ENCODE data around the gene ADAMTS6.

Gene ADAMTS6

GRCh38 chr5:65271906-65272305 is 209.8 kb downstream of the ADAMTS6 start:
- Histone ChIP-seq H3K9me3 (ENCODE audit: control insufficient read depth, insufficient read depth, low read length) (no peaks in the 10 kb centered on the region), H3K36me3 (ENCODE audit: control insufficient read depth, insufficient read depth, low read length) (no peaks in the 10 kb centered on the region), H3K4me3 (ENCODE audit: low read depth, low read length) (no peak overlapping the region), H3K4me1 (ENCODE audit: control insufficient read depth, insufficient read depth, low read length) (peaks cover 2% of the 10 kb centered on the region), H3K27me3 (ENCODE audit: control insufficient read depth, insufficient read depth, low read length) (no peaks in the 10 kb centered on the region), H3K9ac (ENCODE audit: low read depth, low read length) (no peak overlapping the region)

GRCh38 chr5:65268525-65268924 is 213.2 kb downstream of the ADAMTS6 start:
- Histone ChIP-seq H3K9me3 (ENCODE audit: control insufficient read depth, insufficient read depth, low read length) (no peaks in the 10 kb centered on the region), H3K36me3 (ENCODE audit: control insufficient read depth, insufficient read depth, low read length) (no peaks in the 10 kb centered on the region), H3K4me3 (ENCODE audit: low read depth, low read length) (no peak overlapping the region), H3K27me3 (ENCODE audit: control insufficient read depth, insufficient read depth, low read length) (no peaks in the 10 kb centered on the region), H3K9ac (ENCODE audit: low read depth, low read length) (no peak overlapping the region), H3K4me1 (ENCODE audit: control insufficient read depth, insufficient read depth, low read length) (peaks cover 12% of the 10 kb centered on the region)

- Histone ChIP-seq H3K4me1 (ENCODE audit: control insufficient read depth, insufficient read depth, low read length) (peaks cover 19% of the 10 kb centered on the region), H3K4me3 (ENCODE audit: low read depth, low read length) (no peak overlapping the region), H3K27me3 (ENCODE audit: control insufficient read depth, insufficient read depth, low read length) (no peaks in the 10 kb centered on the region)
Measured at GRCh38 chr5:65264420-65264819, 217.3 kb downstream of the ADAMTS6 start.

DNA sequence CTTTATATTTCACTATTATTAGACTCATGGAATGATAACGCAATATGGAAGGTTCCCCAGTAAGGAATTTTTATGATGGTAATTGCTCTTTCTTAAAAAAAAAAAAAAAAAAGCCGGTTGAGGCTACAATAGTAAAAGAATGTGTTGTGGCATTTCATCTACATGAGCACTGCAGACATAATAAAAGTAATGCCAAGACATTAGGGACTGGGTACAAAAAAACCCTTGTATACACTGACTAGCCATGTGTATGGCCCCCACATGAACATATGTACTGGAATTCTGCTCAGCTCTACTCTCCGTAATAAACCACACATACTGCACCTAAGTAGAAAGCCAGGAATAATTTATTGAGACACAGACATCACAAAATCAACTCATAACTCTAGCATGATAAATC is 218.4 kb downstream of the ADAMTS6 start:
- Histone ChIP-seq H3K4me3 (ENCODE audit: low read depth, low read length) (no peak overlapping the region), H3K27me3 (ENCODE audit: control insufficient read depth, insufficient read depth, low read length) (no peaks in the 10 kb centered on the region), H3K9ac (ENCODE audit: low read depth, low read length) (no peak overlapping the region), H3K4me1 (ENCODE audit: control insufficient read depth, insufficient read depth, low read length) (peaks cover 19% of the 10 kb centered on the region), H3K9me3 (ENCODE audit: control insufficient read depth, insufficient read depth, low read length) (no peaks in the 10 kb centered on the region), H3K36me3 (ENCODE audit: control insufficient read depth, insufficient read depth, low read length) (no peaks in the 10 kb centered on the region)

More at GRCh38 chr5:65264420-65264819, 217.3 kb downstream of the ADAMTS6 start:
- H3K36me3 ChIP-seq (ENCODE audit: control insufficient read depth, insufficient read depth, low read length): no peaks in the 10 kb centered on the region
- H3K9me3 ChIP-seq (ENCODE audit: control insufficient read depth, insufficient read depth, low read length): no peaks in the 10 kb centered on the region
- H3K9ac ChIP-seq (ENCODE audit: low read depth, low read length): no peak overlapping the region

- Histone ChIP-seq H3K4me3 (ENCODE audit: low read depth, low read length) (no peak overlapping the region), H3K27me3 (ENCODE audit: control insufficient read depth, insufficient read depth, low read length) (no peaks in the 10 kb centered on the region), H3K4me1 (ENCODE audit: control insufficient read depth, insufficient read depth, low read length) (peaks cover 19% of the 10 kb centered on the region), H3K36me3 (ENCODE audit: control insufficient read depth, insufficient read depth, low read length) (no peaks in the 10 kb centered on the region), H3K9me3 (ENCODE audit: control insufficient read depth, insufficient read depth, low read length) (no peaks in the 10 kb centered on the region), H3K9ac (ENCODE audit: low read depth, low read length) (no peak overlapping the region)
Measured at GRCh38 chr5:65262649-65263059, 219.1 kb downstream of the ADAMTS6 start.

DNA sequence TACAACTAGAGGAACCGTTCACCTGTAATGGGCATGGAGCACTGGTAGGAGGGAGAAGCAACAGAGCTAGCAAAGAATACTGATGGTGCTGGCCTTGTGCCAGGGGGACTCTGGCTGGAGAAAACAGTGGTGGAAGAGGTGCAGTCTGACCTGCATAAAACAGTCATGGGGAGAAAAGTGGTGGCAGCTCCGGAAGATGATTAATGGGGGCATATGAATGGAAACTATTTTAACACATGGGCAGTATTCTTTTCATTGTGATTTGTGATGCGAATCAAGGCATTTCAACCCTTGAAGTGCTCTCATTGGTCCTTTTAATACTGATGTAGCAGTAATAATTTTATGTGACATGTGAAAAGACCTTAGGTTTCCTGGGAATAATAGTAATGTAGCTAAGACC is 219.6 kb downstream of the ADAMTS6 start:
- H3K27me3 ChIP-seq (ENCODE audit: control insufficient read depth, insufficient read depth, low read length): no peaks in the 10 kb centered on the region
- no peaks in the 10 kb centered on the region for H3K9me3 ChIP-seq (ENCODE audit: control insufficient read depth, insufficient read depth, low read length)
- H3K36me3 ChIP-seq (ENCODE audit: control insufficient read depth, insufficient read depth, low read length): no peaks in the 10 kb centered on the region
- no peak overlapping the region for H3K4me3 ChIP-seq (ENCODE audit: low read depth, low read length)
- H3K9ac ChIP-seq (ENCODE audit: low read depth, low read length): no peak overlapping the region
- peaks cover 19% of the 10 kb centered on the region for H3K4me1 ChIP-seq (ENCODE audit: control insufficient read depth, insufficient read depth, low read length)

- Histone ChIP-seq H3K36me3 (ENCODE audit: control insufficient read depth, insufficient read depth, low read length) (no peaks in the 10 kb centered on the region), H3K27me3 (ENCODE audit: control insufficient read depth, insufficient read depth, low read length) (no peaks in the 10 kb centered on the region), H3K4me1 (ENCODE audit: control insufficient read depth, insufficient read depth, low read length) (peaks cover 19% of the 10 kb centered on the region), H3K9ac (ENCODE audit: low read depth, low read length) (no peak overlapping the region), H3K4me3 (ENCODE audit: low read depth, low read length) (no peak overlapping the region), H3K9me3 (ENCODE audit: control insufficient read depth, insufficient read depth, low read length) (no peaks in the 10 kb centered on the region)
Measured at GRCh38 chr5:65261499-65261898, 220.2 kb downstream of the ADAMTS6 start.

DNA sequence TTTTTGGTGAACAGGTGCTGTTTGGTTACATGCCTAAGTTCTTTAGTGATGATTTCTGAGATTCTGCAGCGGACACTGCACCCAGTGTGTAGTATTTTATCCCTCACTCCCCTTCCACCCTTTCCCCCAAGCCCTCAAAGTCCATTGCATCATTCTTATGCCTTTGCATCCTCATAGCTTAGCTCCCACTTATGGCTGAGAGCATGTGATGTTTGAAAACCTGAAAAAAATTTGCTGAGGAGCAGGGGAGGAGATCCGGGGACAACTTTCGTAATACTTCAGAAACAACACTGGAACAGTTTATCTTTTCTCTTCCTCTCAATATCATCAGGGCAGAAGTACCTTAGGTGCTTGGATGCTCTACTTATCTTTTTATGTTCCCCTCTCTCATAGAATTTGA is 226.4 kb downstream of the ADAMTS6 start:
- H3K9me3 ChIP-seq (ENCODE audit: control insufficient read depth, insufficient read depth, low read length): no peaks in the 10 kb centered on the region
- H3K4me3 ChIP-seq (ENCODE audit: low read depth, low read length): no peak overlapping the region
- no peaks in the 10 kb centered on the region for H3K36me3 ChIP-seq (ENCODE audit: control insufficient read depth, insufficient read depth, low read length)
- no peaks in the 10 kb centered on the region for H3K4me1 ChIP-seq (ENCODE audit: control insufficient read depth, insufficient read depth, low read length)
- no peak overlapping the region for H3K9ac ChIP-seq (ENCODE audit: low read depth, low read length)
- no peaks in the 10 kb centered on the region for H3K27me3 ChIP-seq (ENCODE audit: control insufficient read depth, insufficient read depth, low read length)

GRCh38 chr5:65252977-65253376 is 228.7 kb downstream of the ADAMTS6 start:
- no peaks in the 10 kb centered on the region for H3K9me3 ChIP-seq (ENCODE audit: control insufficient read depth, insufficient read depth, low read length)
- H3K4me3 ChIP-seq (ENCODE audit: low read depth, low read length): no peak overlapping the region
- no peaks in the 10 kb centered on the region for H3K36me3 ChIP-seq (ENCODE audit: control insufficient read depth, insufficient read depth, low read length)
- H3K9ac ChIP-seq (ENCODE audit: low read depth, low read length): no peak overlapping the region
- H3K4me1 ChIP-seq (ENCODE audit: control insufficient read depth, insufficient read depth, low read length): no peaks in the 10 kb centered on the region
- H3K27me3 ChIP-seq (ENCODE audit: control insufficient read depth, insufficient read depth, low read length): no peaks in the 10 kb centered on the region

DNA sequence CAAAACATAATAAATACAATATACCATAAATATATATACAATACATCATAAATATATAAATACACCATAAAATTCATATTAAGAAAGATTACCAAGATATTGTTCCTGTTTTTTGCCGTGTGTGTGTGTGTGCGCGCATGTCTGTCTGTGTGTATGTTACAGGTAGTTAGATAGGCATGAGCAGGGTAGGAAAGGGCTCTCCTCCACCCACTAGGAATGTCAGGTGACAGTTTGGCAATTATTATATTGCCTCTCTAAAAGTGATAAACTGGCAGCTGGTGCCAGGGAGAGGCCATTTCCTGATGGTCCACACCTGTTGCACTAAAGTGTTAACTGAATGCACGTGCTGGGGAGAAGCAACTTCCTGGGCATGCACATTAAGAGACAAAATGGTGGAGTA is 232.8 kb downstream of the ADAMTS6 start:
- Histone ChIP-seq H3K9me3 (ENCODE audit: control insufficient read depth, insufficient read depth, low read length) (no peaks in the 10 kb centered on the region), H3K4me1 (ENCODE audit: control insufficient read depth, insufficient read depth, low read length) (peaks cover 6% of the 10 kb centered on the region), H3K36me3 (ENCODE audit: control insufficient read depth, insufficient read depth, low read length) (no peaks in the 10 kb centered on the region), H3K9ac (ENCODE audit: low read depth, low read length) (no peak overlapping the region), H3K27me3 (ENCODE audit: control insufficient read depth, insufficient read depth, low read length) (no peaks in the 10 kb centered on the region), H3K4me3 (ENCODE audit: low read depth, low read length) (no peak overlapping the region)

GRCh38 chr5:65247594-65247993 is 234.1 kb downstream of the ADAMTS6 start:
- peaks cover 6% of the 10 kb centered on the region for H3K4me1 ChIP-seq (ENCODE audit: control insufficient read depth, insufficient read depth, low read length)
- no peaks in the 10 kb centered on the region for H3K9me3 ChIP-seq (ENCODE audit: control insufficient read depth, insufficient read depth, low read length)
- H3K4me3 ChIP-seq (ENCODE audit: low read depth, low read length): no peak overlapping the region
- no peak overlapping the region for H3K9ac ChIP-seq (ENCODE audit: low read depth, low read length)
- H3K27me3 ChIP-seq (ENCODE audit: control insufficient read depth, insufficient read depth, low read length): no peaks in the 10 kb centered on the region
- H3K36me3 ChIP-seq (ENCODE audit: control insufficient read depth, insufficient read depth, low read length): no peaks in the 10 kb centered on the region

DNA sequence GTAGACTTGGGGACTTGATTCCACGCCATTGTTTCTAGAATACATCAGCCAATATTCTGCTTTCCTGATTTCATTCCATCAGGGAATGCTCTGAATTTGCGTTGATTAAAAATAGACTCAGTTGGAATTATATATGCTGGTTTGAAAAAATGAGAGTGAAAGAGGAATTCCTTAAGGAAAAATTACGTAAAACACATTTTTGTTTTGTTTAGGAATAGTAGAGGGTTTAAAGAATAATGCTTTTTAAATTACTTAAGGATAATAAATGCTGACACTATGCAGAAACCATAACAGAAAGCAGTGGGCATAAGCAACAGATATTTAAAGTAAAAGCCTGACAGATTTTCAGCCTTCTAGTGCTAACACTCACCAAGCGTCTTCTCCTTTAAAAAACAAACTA is 235.0 kb downstream of the ADAMTS6 start:
- peaks cover 6% of the 10 kb centered on the region for H3K4me1 ChIP-seq (ENCODE audit: control insufficient read depth, insufficient read depth, low read length)
- no peak overlapping the region for H3K9ac ChIP-seq (ENCODE audit: low read depth, low read length)
- no peaks in the 10 kb centered on the region for H3K36me3 ChIP-seq (ENCODE audit: control insufficient read depth, insufficient read depth, low read length)
- no peaks in the 10 kb centered on the region for H3K27me3 ChIP-seq (ENCODE audit: control insufficient read depth, insufficient read depth, low read length)
- no peaks in the 10 kb centered on the region for H3K9me3 ChIP-seq (ENCODE audit: control insufficient read depth, insufficient read depth, low read length)
- H3K4me3 ChIP-seq (ENCODE audit: low read depth, low read length): no peak overlapping the region

DNA sequence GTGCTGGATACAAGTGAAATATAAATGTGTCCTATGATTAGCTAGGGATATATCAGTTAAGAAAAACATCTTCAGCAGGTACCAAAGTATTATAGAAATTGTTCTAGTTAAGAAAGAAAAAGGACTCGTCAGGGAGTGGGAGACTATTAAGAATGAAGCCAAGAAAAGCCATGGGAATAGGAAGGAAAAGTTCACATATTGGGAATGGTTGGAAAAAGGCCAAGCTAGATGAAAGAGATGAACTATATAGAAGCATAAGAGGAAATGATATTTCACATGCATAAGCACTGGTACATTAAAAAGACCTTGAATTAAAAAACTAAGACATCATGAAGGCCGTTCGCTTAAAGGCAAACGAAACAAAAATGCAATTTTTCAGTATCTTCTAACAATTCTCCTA is 237.7 kb downstream of the ADAMTS6 start:
- Histone ChIP-seq H3K4me1 (ENCODE audit: control insufficient read depth, insufficient read depth, low read length) (peaks cover 6% of the 10 kb centered on the region), H3K36me3 (ENCODE audit: control insufficient read depth, insufficient read depth, low read length) (no peaks in the 10 kb centered on the region), H3K4me3 (ENCODE audit: low read depth, low read length) (no peak overlapping the region), H3K27me3 (ENCODE audit: control insufficient read depth, insufficient read depth, low read length) (no peaks in the 10 kb centered on the region), H3K9ac (ENCODE audit: low read depth, low read length) (no peak overlapping the region), H3K9me3 (ENCODE audit: control insufficient read depth, insufficient read depth, low read length) (no peaks in the 10 kb centered on the region)

Data from iPS-15b (cell line).